CD4-positive, alpha-beta T cell treated with Interleukin-4 for 4 hours (primary cell): ENCODE measurements around the gene IKBKE.
"Not testable (repeated sequence)": the region's sequence is repeated elsewhere in the genome, so short reads cannot be mapped to it uniquely, and the experiment has no call there.

Source experiments
- DNase-seq: peaks from one replicate; pipeline ENCODE4 v3.0.0-alpha.2; 2020

Gene IKBKE

GRCh38 chr1:206477110-206477509 is 6.8 kb downstream of the IKBKE start:
- DNase-seq = no peak

- no peak for DNase-seq
Observed at GRCh38 chr1:206477581-206478380, 7.5 kb downstream of the IKBKE start.

GRCh38 chr1:206478746-206479145 is 8.5 kb downstream of the IKBKE start:
- DNase-seq = no peak

- DNase-seq = peak; percentile 66
Observed at GRCh38 chr1:206479183-206480125, 9.2 kb downstream of the IKBKE start.

GRCh38 chr1:206480211-206480610 is 9.9 kb downstream of the IKBKE start:
- no peak for DNase-seq

GRCh38 chr1:206482611-206483010 is 12.3 kb downstream of the IKBKE start:
- no peak for DNase-seq

- DNase-seq = not testable (repeated sequence)
Observed at GRCh38 chr1:206483864-206484263, 13.6 kb downstream of the IKBKE start.

- DNase-seq = no peak
Observed at GRCh38 chr1:206484901-206485300, 14.6 kb downstream of the IKBKE start.

GRCh38 chr1:206486995-206487788 is 16.9 kb downstream of the IKBKE start:
- no peak for DNase-seq

- no peak for DNase-seq
Observed at GRCh38 chr1:206487970-206488369, 17.7 kb downstream of the IKBKE start.

- no peak for DNase-seq
Observed at GRCh38 chr1:206488466-206488865, 18.2 kb downstream of the IKBKE start.

GRCh38 chr1:206489980-206490770 is 19.9 kb downstream of the IKBKE start:
- peak; percentile 57 for DNase-seq

- no peak for DNase-seq
Observed at GRCh38 chr1:206490771-206491405, 20.6 kb downstream of the IKBKE start.

- no peak for DNase-seq
Observed at GRCh38 chr1:206491616-206492015, 21.3 kb downstream of the IKBKE start.

- DNase-seq = no peak
Observed at GRCh38 chr1:206492589-206492988, 22.3 kb downstream of the IKBKE start.

- DNase-seq = no peak
Observed at GRCh38 chr1:206493279-206493678, 23.0 kb downstream of the IKBKE start.

GRCh38 chr1:206495011-206495461 is 24.8 kb downstream of the IKBKE start:
- no peak for DNase-seq

- no peak for DNase-seq
Observed at GRCh38 chr1:206495493-206496046, 25.3 kb downstream of the IKBKE start.

GRCh38 chr1:206496131-206496793 is 26.0 kb downstream of the IKBKE start:
- no peak for DNase-seq

- no peak for DNase-seq
Observed at GRCh38 chr1:206497363-206497762, 27.1 kb downstream of the IKBKE start.

GRCh38 chr1:206497774-206498173 is 27.5 kb downstream of the IKBKE start:
- DNase-seq = no peak
